HepG2 (cell line): ENCODE measurements around the gene HMBS. TPM values are rescaled to one million over a fixed set of nuclear protein-coding genes. Genes with fewer than 3 reads are reported as not detected.

ENCODE experiments used
- ARNT ChIP-seq: fragments of 450-650 bp; IDR thresholded peaks from 2 replicates; pipeline ENCODE4 v1.6.1; 2017
- ATF3 ChIP-seq: sonication (generic); formaldehyde crosslinking; IDR thresholded peaks from 2 replicates; pipeline ENCODE4 v1.4.0; 2020; ENCODE audit warnings: missing genetic modification reagents
- CEBPG ChIP-seq: IDR thresholded peaks from 2 replicates; pipeline ENCODE4 v1.6.1; 2016
- DRAP1 ChIP-seq: IDR thresholded peaks from 2 replicates; pipeline ENCODE4 v1.6.1; 2016; ENCODE audit warnings: missing genetic modification reagents, missing compliant biosample characterization
- EP300 ChIP-seq, 3 experiments: sonication (generic) in 1 of 3; formaldehyde crosslinking in 1 of 3; IDR thresholded peaks; 2 replicates each; pipeline versions ENCODE4 v1.5.1 to v1.6.1; 2011 to 2020; ENCODE audit warnings: low read depth in 2 of 3, low read length in 2 of 3, borderline replicate concordance in 1 of 3, improper control_type of control experiment in 1 of 3, mild to moderate bottlenecking in 1 of 3, missing genetic modification reagents in 1 of 3, moderate library complexity in 1 of 3
- ESRRA ChIP-seq: sonication (generic); formaldehyde crosslinking; IDR thresholded peaks from 2 replicates; pipeline ENCODE4 v1.5.1; 2020; ENCODE audit warnings: mild to moderate bottlenecking, low read depth, missing genetic modification reagents
- EZH2 ChIP-seq: conservative IDR thresholded peaks from 2 replicates; pipeline ENCODE4 v1.6.1; 2012; ENCODE audit warnings: mild to moderate bottlenecking, low read depth, low read length, moderate library complexity
- FOXK2 ChIP-seq: fragments of 450-650 bp; IDR thresholded peaks from 2 replicates; pipeline ENCODE4 v1.6.1; 2016
- HNF1B ChIP-seq: sonication (generic); formaldehyde crosslinking; IDR thresholded peaks from 2 replicates; pipeline ENCODE4 v1.5.1; 2020; ENCODE audit warnings: mild to moderate bottlenecking, moderate library complexity, missing genetic modification reagents
- KDM5B ChIP-seq: sonication (generic); formaldehyde crosslinking; IDR thresholded peaks from 2 replicates; pipeline ENCODE4 v1.4.0; 2020; ENCODE audit warnings: missing genetic modification reagents, mild to moderate bottlenecking, borderline replicate concordance
- MLLT10 ChIP-seq: sonication (generic); formaldehyde crosslinking; IDR thresholded peaks from 2 replicates; pipeline ENCODE4 v1.4.0; 2020; ENCODE audit warnings: missing genetic modification reagents
- MXI1 ChIP-seq: IDR thresholded peaks from 3 replicates; pipeline ENCODE4 v1.6.1; 2012; ENCODE audit warnings: low read depth, low read length, inconsistent platforms, borderline replicate concordance
- RBM39 ChIP-seq: fragments of 200-400 bp; formaldehyde crosslinking; IDR thresholded peaks from one replicate; pipeline ENCODE4 v1.6.1; 2018; ENCODE audit warnings: antibody characterized with exemption, mild to moderate bottlenecking, low read depth, low read length; ENCODE audit not compliant: poor library complexity, severe bottlenecking
- SRSF9 ChIP-seq: fragments of 200-400 bp; formaldehyde crosslinking; IDR thresholded peaks from 2 replicates; pipeline ENCODE4 v1.6.1; 2018; ENCODE audit warnings: borderline replicate concordance, mild to moderate bottlenecking, low read depth, low read length; ENCODE audit not compliant: insufficient read depth, poor library complexity, severe bottlenecking
- TAF1 ChIP-seq: sonication (generic); formaldehyde crosslinking; IDR thresholded peaks from 2 replicates; pipeline ENCODE4 v1.4.0; 2020; ENCODE audit warnings: missing genetic modification reagents
- TBL1XR1 ChIP-seq: fragments of 150-350 bp; IDR thresholded peaks from 2 replicates; pipeline ENCODE4 v1.6.1; 2014; ENCODE audit warnings: borderline replicate concordance, low read length; ENCODE audit not compliant: partially characterized antibody
- TCF7 ChIP-seq: sonication (generic); IDR thresholded peaks from 2 replicates; pipeline ENCODE4 v1.6.1; 2016; ENCODE audit warnings: antibody characterized with exemption, low read depth
- ZBTB10 ChIP-seq: sonication (generic); formaldehyde crosslinking; IDR thresholded peaks from 2 replicates; pipeline ENCODE4 v1.4.0; 2020; ENCODE audit warnings: missing genetic modification reagents, borderline replicate concordance
- ZFP37 ChIP-seq: sonication (generic); formaldehyde crosslinking; IDR thresholded peaks from 2 replicates; pipeline ENCODE4 v1.4.0; 2020; ENCODE audit warnings: missing genetic modification reagents, borderline replicate concordance
- ZMAT5 ChIP-seq: sonication (generic); formaldehyde crosslinking; IDR thresholded peaks from 2 replicates; pipeline ENCODE4 v1.5.0; 2020; ENCODE audit warnings: mild to moderate bottlenecking, low read depth, missing genetic modification reagents, borderline replicate concordance
- ZNF251 ChIP-seq: sonication (generic); formaldehyde crosslinking; IDR thresholded peaks from 2 replicates; pipeline ENCODE4 v1.9.0; 2021; ENCODE audit warnings: mild to moderate bottlenecking, missing genetic modification reagents
- ZNF431 ChIP-seq: sonication (generic); formaldehyde crosslinking; IDR thresholded peaks from 2 replicates; pipeline ENCODE4 v1.9.0; 2022; ENCODE audit warnings: missing genetic modification reagents, low read depth, mild to moderate bottlenecking, borderline replicate concordance
- ZNF713 ChIP-seq: sonication (generic); formaldehyde crosslinking; IDR thresholded peaks from 2 replicates; pipeline ENCODE4 v1.4.0; 2020; ENCODE audit warnings: mild to moderate bottlenecking, missing genetic modification reagents
- ZNF839 ChIP-seq: sonication (generic); formaldehyde crosslinking; IDR thresholded peaks from 2 replicates; pipeline ENCODE4 v1.4.0; 2020; ENCODE audit warnings: missing genetic modification reagents, mild to moderate bottlenecking, borderline replicate concordance
- polyA plus RNA-seq, 8 experiments: library from polyadenylated mRNA; depleted of rRNA in 3 of 8; stranded (reverse) in 7 of 8; unstranded in 1 of 8; fragments of >200 nt; fragmentation: Illumina TruSeq in 4 of 8; extraction: Trizol in 4 of 8; gene quantifications; 2 replicates each; pipeline versions ENCODE4 v1.2.1 to v1.2.3, GENCODE V29; 2011 to 2016; ENCODE audit warnings: low read depth in 4 of 8, missing spikeins in 1 of 8, mixed read lengths in 1 of 8; ENCODE audit not compliant: insufficient read depth in 1 of 8
- total RNA-seq, 5 experiments: library from RNA; depleted of rRNA; stranded (reverse); fragments of >200 nt; fragmentation: Illumina TruSeq; extraction: Trizol; gene quantifications; 2 replicates each; pipeline ENCODE4 v1.2.3, GENCODE V29; 2016; ENCODE audit warnings: low read depth in 1 of 5

The HMBS gene
- total and polyA plus RNA-seq, 2 of the 13 experiments (the other 11 are each of a cell fraction or from before 2014, with no cell fraction given): 9.4 to 46.9 TPM

GRCh38 chr11:119121008-119121810, 36.5 kb downstream of the HMBS start, which contains the start of gene HINFP (continued):
- no peak for TF ChIP-seq TCF7
- no peak for TF ChIP-seq ZNF431 (CRISPR knock-in tag)
- TF ChIP-seq ATF3: 0 out of 2 replicates have a peak, but pooled peaks have one; percentile 30
- no peak for TF ChIP-seq EP300 (IDR thresholded peaks at IDR 0.05; ENCODE audit: low read depth in 2 of 2, low read length in 2 of 2)
- no peak for TF ChIP-seq EP300 (CRISPR knock-in tag; IDR thresholded peaks at IDR 0.05; ENCODE audit: borderline replicate concordance)
- no peak for TF ChIP-seq ZNF251 (CRISPR knock-in tag)
- no peak for TF ChIP-seq MLLT10
- peak; percentile 72; the same call in 1 of the 2 replicates for TF ChIP-seq KDM5B (CRISPR knock-in tag)
- TF ChIP-seq CEBPG: peak; percentile 25; the same call in 1 of the 2 replicates
- peak; percentile 87 for TF ChIP-seq ZFP37 (CRISPR knock-in tag)
- peak; percentile 82; the same call in 1 of the 3 replicates for TF ChIP-seq MXI1
- TF ChIP-seq HNF1B (CRISPR knock-in tag): no peak
- TF ChIP-seq ESRRA (CRISPR knock-in tag): no peak
- peak; percentile 69 for TF ChIP-seq TAF1 (CRISPR knock-in tag)
- peak; percentile 80 for TF ChIP-seq DRAP1 (CRISPR knock-in tag)
- no peak for TF ChIP-seq SRSF9
- peak; percentile 69; the same call in 1 of the 2 replicates for TF ChIP-seq FOXK2
- no peak for TF ChIP-seq ZBTB10 (CRISPR knock-in tag)
- no peak for TF ChIP-seq ZNF839 (CRISPR knock-in tag)
- no peak for TF ChIP-seq ARNT
- TF ChIP-seq EZH2: no peak
- no peak for TF ChIP-seq ZMAT5 (CRISPR knock-in tag)
- no peak for TF ChIP-seq TBL1XR1
- no peak for TF ChIP-seq RBM39
- TF ChIP-seq ZNF713 (CRISPR knock-in tag): no peak
